Body of pancreas (tissue), 4 donors: ENCODE measurements around the gene FBXO38.

ENCODE experiments used
- CTCF ChIP-seq, 7 experiments: fragments of 450-650 bp in 4 of 7; fragments of 200-600 bp in 3 of 7; sonication (generic) in 3 of 7; IDR thresholded peaks; one replicate each; pipeline ENCODE4 v1.5.1; 2016 to 2019; ENCODE audit warnings: antibody characterized with exemption in 7 of 7
- POLR2A ChIP-seq, 3 donors: fragments of 450-650 bp; IDR thresholded peaks; one replicate each; pipeline ENCODE4 v1.6.1; 2016; ENCODE audit warnings: antibody characterized with exemption in 3 of 3, mild to moderate bottlenecking in 2 of 3

- no peak for TF ChIP-seq CTCF (IDR thresholded peaks at IDR 0.05)
- no peak for TF ChIP-seq POLR2A (IDR thresholded peaks at IDR 0.05)
Observed at GRCh38 chr5:148482196-148482595, 98.4 kb downstream of the FBXO38 start.
